B cell (primary cell): ENCODE results near the gene TDO2. TPM values are rescaled to one million over a fixed set of nuclear protein-coding genes. Genes with fewer than 3 reads are reported as not detected.

Source experiments
- ATAC-seq: fragments of 200-7000 bp; cut with Tn5 transposase; one replicate; pipeline ENCODE4 v1.10.0; 2021; ENCODE audit warnings: low read depth, mild to moderate bottlenecking, moderate number of reproducible peaks, moderate library complexity
- CTCF ChIA-PET: fragments of 350-600 bp; sonication (Branson Sonifier 250); formaldehyde crosslinking; loops from one replicate; lab custom pipeline; 2021; ENCODE audit warnings: antibody characterized with exemption, inconsistent platforms; lab: Charles Lee
- POLR2A ChIA-PET: fragments of 350-600 bp; sonication (Branson Sonifier 250); formaldehyde crosslinking; loops from one replicate; lab custom pipeline; 2021; ENCODE audit warnings: antibody characterized with exemption; lab: Charles Lee
- DNase-seq: peaks from one replicate; pipeline ENCODE4 v3.0.0; 2013
- H2AFZ ChIP-seq: 2 replicates; pipeline ENCODE4 v1.6.1; 2012; ENCODE audit warnings: mild to moderate bottlenecking, low read depth, low read length; ENCODE audit not compliant: insufficient read depth, poor library complexity, severe bottlenecking
- H3K27ac ChIP-seq, 2 donors: 1 replicate in 1 of 2; 2 replicates in 1 of 2; pipeline ENCODE4 v1.5.1; 2012 to 2013; ENCODE audit warnings: low read length in 2 of 2, mild to moderate bottlenecking in 2 of 2, moderate library complexity in 1 of 2
- H3K27me3 ChIP-seq, 4 experiments: fragments of 200-600 bp in 1 of 4; sonication (generic) in 1 of 4; replicated peaks in 1 of 4; 1 replicate in 2 of 4; 2 replicates in 2 of 4; pipeline versions ENCODE4 v1.6.1 to v1.7.0; 2013 to 2016; ENCODE audit warnings: low read length in 3 of 4, mild to moderate bottlenecking in 2 of 4, mixed read lengths in 1 of 4, moderate library complexity in 1 of 4; ENCODE audit not compliant: insufficient read depth in 4 of 4, control insufficient read depth in 3 of 4; ENCODE audit errors: control extremely low read depth in 1 of 4
- H3K36me3 ChIP-seq, 2 experiments: replicated peaks in 1 of 2; 1 replicate in 1 of 2; 2 replicates in 1 of 2; pipeline versions ENCODE4 v1.6.1 to v1.7.1; 2013; ENCODE audit warnings: low read length in 1 of 2; ENCODE audit not compliant: insufficient read depth in 2 of 2, control insufficient read depth in 1 of 2; ENCODE audit errors: control extremely low read depth in 1 of 2, extremely low read depth in 1 of 2
- H3K4me1 ChIP-seq, 2 donors: fragments of 200-600 bp in 1 of 2; sonication (generic) in 1 of 2; 1 replicate in 1 of 2; 2 replicates in 1 of 2; pipeline versions ENCODE4 v1.5.1 to v1.6.1; 2013 to 2017; ENCODE audit warnings: low read length in 2 of 2; ENCODE audit not compliant: control insufficient read depth in 2 of 2, insufficient read depth in 2 of 2
- H3K4me2 ChIP-seq: replicated peaks from 2 replicates; pipeline ENCODE3; 2012; ENCODE audit warnings: mild to moderate bottlenecking, low read depth, low read length; ENCODE audit not compliant: poor library complexity, severe bottlenecking
- H3K4me3 ChIP-seq, 5 experiments: fragments of 200-600 bp in 1 of 5; sonication (generic) in 1 of 5; 1 replicate in 3 of 5; 2 replicates in 2 of 5; pipeline versions ENCODE4 v1.5.1 to v1.7.0; 2011 to 2016; ENCODE audit warnings: low read length in 4 of 5, mild to moderate bottlenecking in 4 of 5, low read depth in 2 of 5, control low read depth in 1 of 5, moderate library complexity in 1 of 5; ENCODE audit not compliant: insufficient read depth in 1 of 5; ENCODE audit errors: control extremely low read depth in 1 of 5, extremely low read depth in 1 of 5
- H3K79me2 ChIP-seq: fragments of 200-600 bp; sonication (generic); one replicate; pipeline ENCODE4 v1.6.0; 2016; ENCODE audit warnings: low read length; ENCODE audit not compliant: control insufficient read depth, insufficient read depth
- H3K9ac ChIP-seq: fragments of 200-600 bp; sonication (generic); 2 replicates; pipeline ENCODE4 v1.6.1; 2017; ENCODE audit warnings: mild to moderate bottlenecking, low read length, moderate library complexity
- H3K9me3 ChIP-seq, 3 donors: one replicate each; pipeline versions ENCODE4 v1.6.1 to v1.7.1; 2013; ENCODE audit warnings: low read length in 2 of 3; ENCODE audit not compliant: control insufficient read depth in 2 of 3, insufficient read depth in 1 of 3; ENCODE audit errors: control extremely low read depth in 1 of 3
- H4K20me1 ChIP-seq: 2 replicates; pipeline ENCODE4 v1.6.0; 2012; ENCODE audit warnings: mild to moderate bottlenecking, low read length; ENCODE audit not compliant: insufficient read depth, control insufficient read depth, poor library complexity, severe bottlenecking
- H3K27ac Mint-ChIP-seq: one replicate; pipeline ENCODE4 v1.8.0; 2021; ENCODE audit warnings: mixed read lengths
- H3K27me3 Mint-ChIP-seq: one replicate; pipeline ENCODE4 v1.8.0; 2021; ENCODE audit warnings: mixed read lengths
- H3K4me1 Mint-ChIP-seq: one replicate; pipeline ENCODE4 v1.8.0; 2021; ENCODE audit warnings: mixed read lengths
- H3K4me3 Mint-ChIP-seq: one replicate; pipeline ENCODE4 v1.8.0; 2021; ENCODE audit warnings: mixed read lengths
- H3K9me3 Mint-ChIP-seq: one replicate; pipeline ENCODE4 v1.8.0; 2022; ENCODE audit warnings: mixed read lengths; ENCODE audit not compliant: insufficient read depth
- CTCF ChIP-seq: fragments of 200-600 bp; IDR thresholded peaks from one replicate; pipeline ENCODE4 v1.8.0; 2022; ENCODE audit warnings: antibody characterized with exemption, mild to moderate bottlenecking
- EZH2 ChIP-seq: IDR thresholded peaks from 2 replicates; pipeline ENCODE4 v1.6.1; 2012; ENCODE audit warnings: borderline replicate concordance, low read depth, mild to moderate bottlenecking, moderate library complexity, low read length; ENCODE audit not compliant: insufficient read depth, poor library complexity, severe bottlenecking
- WGBS: methylation state at CpG from one replicate; pipeline ENCODE4 v1.1.5; 2013; ENCODE audit warnings: missing lambda C conversion rate; ENCODE audit not compliant: insufficient coverage; 5-methylcytosine and 5-hydroxymethylcytosine counted together
- intact Hi-C: fragments of 100-400 bp; cut with micrococcal nuclease; formaldehyde crosslinking; loops from one replicate; pipeline ENCODE4 v1.10.0; 2022
- polyA plus RNA-seq: library from polyadenylated mRNA; depleted of rRNA; stranded (reverse); fragments of >200 nt; gene quantifications from 2 replicates; pipeline ENCODE4 v1.2.3, GENCODE V29; 2012
- total RNA-seq, 2 donors: library from RNA; stranded (reverse); fragments of 120-200 nt in 1 of 2; gene quantifications; 1 replicate in 1 of 2; 2 replicates in 1 of 2; pipeline versions ENCODE4 v1.2.3 to v1.2.4, GENCODE V29; 2013 to 2022

TDO2 gene
- total and polyA plus RNA-seq, 2 donors (not counting 1 experiment from before 2014, with no cell fraction given), result not detected

GRCh38 chr4:155899891-155900290 lies 3.6 kb upstream of the TDO2 start:
- Histone ChIP-seq H3K27me3 (no peaks in the 10 kb centered on the region), H2AFZ (no peak overlapping the region), H4K20me1 (no peaks in the 10 kb centered on the region), H3K9ac (no peak overlapping the region), H3K9me3 (no peaks in the 10 kb centered on the region), H3K36me3 (no peaks in the 10 kb centered on the region), H3K27ac (no peak overlapping the region), H3K79me2 (no peaks in the 10 kb centered on the region), H3K4me3 (no peak overlapping the region), H3K4me2 (no peak overlapping the region), H3K4me1 (no peaks in the 10 kb centered on the region)
- DNase-seq (no peak), ATAC-seq (no peak)
- no CpG with 5 or more reads among the region's 3 CpGs for WGBS
- ChIA-PET POLR2A (no interaction called here), CTCF (interaction anchor here (1.1 kb wide), 1 partner anchor 10 kb away, joined by 3 read pairs; no protein-coding TSS in a partner anchor)
- Mint-ChIP-seq H3K4me1 (no peaks in the 10 kb centered on the region), H3K27ac (no peak overlapping the region), H3K9me3 (no peaks in the 10 kb centered on the region), H3K27me3 (no peaks in the 10 kb centered on the region), H3K4me3 (no peak overlapping the region)
- intact Hi-C loops, result no loop called here
- TF ChIP-seq EZH2, result no peak
- TF ChIP-seq CTCF, result no peak

- H3K4me1 Mint-ChIP-seq, result no peaks in the 10 kb centered on the region
- H3K9me3 Mint-ChIP-seq, result no peaks in the 10 kb centered on the region
- Histone ChIP-seq H4K20me1 (no peaks in the 10 kb centered on the region), H3K9me3 (peaks cover 0 to 1% (median 0%) of the 10 kb centered on the region in 3 donors), H3K4me1 (no peaks in the 10 kb centered on the region), H3K36me3 (no peaks in the 10 kb centered on the region), H3K27me3 (no peaks in the 10 kb centered on the region), H3K79me2 (no peaks in the 10 kb centered on the region), H3K9ac (no peak overlapping the region), H3K27ac (no peak overlapping the region), H3K4me3 (no peak overlapping the region), H3K4me2 (no peak overlapping the region), H2AFZ (no peak overlapping the region)
- no peak overlapping the region for H3K4me3 Mint-ChIP-seq
- ATAC-seq, result no peak
- no peak for DNase-seq
- no peak for TF ChIP-seq EZH2
- no peak for TF ChIP-seq CTCF
- ChIA-PET POLR2A (no interaction called here), CTCF (interaction anchor here (1.1 kb wide), 1 partner anchor 10 kb away, joined by 3 read pairs; no protein-coding TSS in a partner anchor)
- H3K27me3 Mint-ChIP-seq, result no peaks in the 10 kb centered on the region
- WGBS, result 78% methylated on average over 1 of the region's 1 CpG
- intact Hi-C loops, result no loop called here
- H3K27ac Mint-ChIP-seq, result no peak overlapping the region
These were observed 3.1 kb upstream of the TDO2 start for GRCh38 chr4:155900381-155900780.
